ENCODE data around the gene INSIG1.

The INSIG1 gene

DNA sequence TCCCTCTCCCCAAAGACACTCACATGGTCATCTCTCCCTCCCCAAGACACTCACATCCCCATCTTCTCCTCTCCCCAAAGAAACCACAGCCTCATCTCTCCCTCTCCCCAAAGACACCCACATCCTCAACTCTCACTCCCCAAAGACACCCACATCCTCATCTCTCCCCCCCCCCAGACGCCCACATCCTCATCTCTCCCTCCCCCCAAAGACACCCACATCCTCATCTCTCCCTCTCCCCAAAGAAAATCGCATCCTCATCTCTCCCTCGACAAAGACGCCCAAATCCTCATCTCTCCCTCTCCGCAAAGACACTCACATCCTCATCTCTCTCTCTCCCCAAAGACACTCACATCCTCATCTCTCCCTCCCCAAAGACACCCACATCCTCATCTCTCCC lies 31.5 kb downstream of the INSIG1 start:
- Histone ChIP-seq H3K27ac (no peak overlapping the region), H3K9ac (no peak overlapping the region), H3K4me1 (peaks cover 7% of the 10 kb centered on the region), H3K9me3 (ENCODE audit: control insufficient read depth, low read length) (no peaks in the 10 kb centered on the region), H3K4me3 (ENCODE audit: low read depth, low read length) (no peak overlapping the region), H3K36me3 (ENCODE audit: control insufficient read depth, insufficient read depth, low read length) (no peaks in the 10 kb centered on the region), H2AFZ (no peak overlapping the region), H3K4me2 (ENCODE audit: low read length) (no peak overlapping the region), H3K79me2 (no peaks in the 10 kb centered on the region), H3K27me3 (ENCODE audit: control insufficient read depth, insufficient read depth, low read length) (no peaks in the 10 kb centered on the region)
- TF ChIP-seq CTCF (IDR thresholded peaks at IDR 0.05), result no peak

GRCh38 chr7:155331396-155331795 lies 33.7 kb downstream of the INSIG1 start:
- no peaks in the 10 kb centered on the region for H3K9me3 ChIP-seq (ENCODE audit: control insufficient read depth, low read length)
- no peak for TF ChIP-seq CTCF (IDR thresholded peaks at IDR 0.05)
- H3K4me1 ChIP-seq, result peaks cover 7% of the 10 kb centered on the region
- H3K36me3 ChIP-seq (ENCODE audit: control insufficient read depth, insufficient read depth, low read length), result no peaks in the 10 kb centered on the region
- H3K4me3 ChIP-seq (ENCODE audit: low read depth, low read length), result no peak overlapping the region
- no peak overlapping the region for H2AFZ ChIP-seq
- no peaks in the 10 kb centered on the region for H3K27me3 ChIP-seq (ENCODE audit: control insufficient read depth, insufficient read depth, low read length)
- H3K9ac ChIP-seq, result no peak overlapping the region
- H3K4me2 ChIP-seq (ENCODE audit: low read length), result no peak overlapping the region
- no peaks in the 10 kb centered on the region for H3K79me2 ChIP-seq
- no peak overlapping the region for H3K27ac ChIP-seq

DNA sequence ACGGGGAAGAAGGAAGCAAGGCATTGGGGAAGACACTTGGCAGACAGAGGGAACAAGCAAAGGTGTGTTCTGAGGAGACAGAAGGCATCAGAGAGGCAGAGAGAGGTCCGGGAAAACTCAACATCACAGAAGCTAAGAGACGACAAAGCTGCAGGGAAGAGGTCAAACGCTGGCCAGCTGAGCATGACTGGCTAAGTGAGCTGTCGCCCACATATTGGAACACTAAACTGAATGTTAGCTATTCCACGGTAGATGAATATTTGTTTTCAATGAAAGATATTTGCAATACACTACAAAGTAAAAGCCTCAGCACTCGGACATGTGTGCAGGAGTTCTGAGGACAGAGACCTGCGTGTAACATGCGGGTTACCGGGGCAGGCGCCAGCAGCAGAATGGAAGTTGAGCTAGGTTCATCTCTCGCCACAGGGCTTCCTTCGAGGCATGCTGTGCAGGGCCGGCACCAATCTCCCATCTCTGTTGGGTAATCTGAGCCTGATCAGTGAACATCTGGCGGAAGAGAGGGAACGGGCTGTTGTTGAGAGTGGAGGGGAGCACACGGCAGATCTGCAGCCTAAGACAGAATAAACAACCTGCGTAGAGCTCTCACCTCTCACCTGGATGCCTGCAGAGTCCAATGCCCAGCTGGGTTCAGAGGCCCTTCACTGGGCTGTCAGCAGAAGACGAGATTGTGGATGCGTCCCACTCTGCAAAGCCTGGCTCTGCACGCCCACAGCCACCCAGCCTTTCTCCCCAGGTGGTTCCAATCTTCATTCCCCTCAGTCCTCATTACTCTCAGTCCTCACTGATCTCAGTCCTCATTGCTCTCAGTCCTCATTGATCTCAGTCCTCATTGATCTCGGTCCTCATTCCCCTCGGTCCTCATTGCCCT lies 35.9 kb downstream of the INSIG1 start:
- H3K27me3 ChIP-seq (ENCODE audit: control insufficient read depth, insufficient read depth, low read length), result no peaks in the 10 kb centered on the region

GRCh38 chr7:155336812-155337602 lies 39.3 kb downstream of the INSIG1 start:
- Histone ChIP-seq H3K4me3 (ENCODE audit: low read depth, low read length) (no peak overlapping the region), H3K27ac (no peak overlapping the region), H3K79me2 (no peaks in the 10 kb centered on the region), H3K4me2 (ENCODE audit: low read length) (no peak overlapping the region), H3K36me3 (ENCODE audit: control insufficient read depth, insufficient read depth, low read length) (no peaks in the 10 kb centered on the region), H2AFZ (no peak overlapping the region), H3K9ac (no peak overlapping the region), H3K27me3 (ENCODE audit: control insufficient read depth, insufficient read depth, low read length) (no peaks in the 10 kb centered on the region), H3K9me3 (ENCODE audit: control insufficient read depth, low read length) (no peaks in the 10 kb centered on the region), H3K4me1 (peaks cover 7% of the 10 kb centered on the region)
- TF ChIP-seq CTCF (IDR thresholded peaks at IDR 0.05), result no peak

More for the DNA sequence above, 35.9 kb downstream of the INSIG1 start:
- H3K36me3 ChIP-seq (ENCODE audit: control insufficient read depth, insufficient read depth, low read length), result no peaks in the 10 kb centered on the region
- H3K27ac ChIP-seq, result peak overlapping the region; percentile 37
- TF ChIP-seq CTCF (IDR thresholded peaks at IDR 0.05), result no peak
- no peak overlapping the region for H3K4me2 ChIP-seq (ENCODE audit: low read length)
- H3K4me3 ChIP-seq (ENCODE audit: low read depth, low read length), result no peak overlapping the region
- H3K79me2 ChIP-seq, result no peaks in the 10 kb centered on the region
- no peak overlapping the region for H3K9ac ChIP-seq
- H2AFZ ChIP-seq, result peak overlapping the region; percentile 41
- no peaks in the 10 kb centered on the region for H3K9me3 ChIP-seq (ENCODE audit: control insufficient read depth, low read length)
- H3K4me1 ChIP-seq, result peaks cover 7% of the 10 kb centered on the region

Data from parathyroid adenoma (tissue), 2 donors.